Osteocyte (in vitro differentiated cells): ENCODE data around the gene C11orf24. TPM values are rescaled to one million over a fixed set of nuclear protein-coding genes. Genes with fewer than 3 reads are reported as not detected.

Experiments used
- DNase-seq: peaks from one replicate; pipeline ENCODE4 v3.0.0; 2021; ENCODE audit warnings: mixed read lengths; ENCODE audit not compliant: unreplicated experiment; ENCODE audit errors: extremely low spot score
- H3K27ac Mint-ChIP-seq: one replicate; pipeline ENCODE4 v1.8.0; 2021; ENCODE audit warnings: mild to moderate bottlenecking, mixed read lengths; ENCODE audit not compliant: unreplicated experiment
- H3K27me3 Mint-ChIP-seq: one replicate; pipeline ENCODE4 v1.8.0; 2021; ENCODE audit warnings: mixed read lengths; ENCODE audit not compliant: unreplicated experiment
- H3K36me3 Mint-ChIP-seq: one replicate; pipeline ENCODE4 v1.8.0; 2021; ENCODE audit warnings: mixed read lengths; ENCODE audit not compliant: unreplicated experiment
- H3K4me1 Mint-ChIP-seq: one replicate; pipeline ENCODE4 v1.8.0; 2021; ENCODE audit warnings: mixed read lengths; ENCODE audit not compliant: unreplicated experiment
- H3K4me3 Mint-ChIP-seq: one replicate; pipeline ENCODE4 v1.8.0; 2021; ENCODE audit warnings: mild to moderate bottlenecking, moderate library complexity, mixed read lengths; ENCODE audit not compliant: unreplicated experiment
- H3K9me3 Mint-ChIP-seq: one replicate; pipeline ENCODE4 v1.8.0; 2021; ENCODE audit warnings: mixed read lengths; ENCODE audit not compliant: unreplicated experiment
- CTCF ChIP-seq: fragments of 200-600 bp; sonication (generic); IDR thresholded peaks from 2 replicates; pipeline ENCODE4 v1.5.0; 2021; ENCODE audit warnings: antibody characterized with exemption, mild to moderate bottlenecking, moderate library complexity
- total RNA-seq: library from RNA; stranded (reverse); gene quantifications from 2 replicates; pipeline ENCODE4 v1.2.1, GENCODE V29; 2021

Gene C11orf24
- total RNA-seq, 1 donor from 2014 or later: 80.9 TPM

GRCh38 chr11:68231621-68232020 is 40.2 kb downstream of the C11orf24 start:
- no peak for DNase-seq
- no peaks in the 10 kb centered on the region for H3K4me1 Mint-ChIP-seq
- no peak overlapping the region for H3K27ac Mint-ChIP-seq
- H3K9me3 Mint-ChIP-seq: no peaks in the 10 kb centered on the region
- peaks cover 24% of the 10 kb centered on the region for H3K27me3 Mint-ChIP-seq
- no peak overlapping the region for H3K4me3 Mint-ChIP-seq
- H3K36me3 Mint-ChIP-seq: no peaks in the 10 kb centered on the region
- no peak for TF ChIP-seq CTCF

GRCh38 chr11:68229601-68230000 is 42.2 kb downstream of the C11orf24 start:
- Mint-ChIP-seq H3K27ac (no peak overlapping the region), H3K36me3 (no peaks in the 10 kb centered on the region), H3K4me3 (no peak overlapping the region), H3K27me3 (peaks cover 13% of the 10 kb centered on the region), H3K4me1 (no peaks in the 10 kb centered on the region), H3K9me3 (peaks cover 4% of the 10 kb centered on the region)
- no peak for TF ChIP-seq CTCF
- no peak for DNase-seq

- no peaks in the 10 kb centered on the region for H3K36me3 Mint-ChIP-seq
- H3K27ac Mint-ChIP-seq: no peak overlapping the region
- peaks cover 4% of the 10 kb centered on the region for H3K9me3 Mint-ChIP-seq
- no peak overlapping the region for H3K4me3 Mint-ChIP-seq
- no peak for TF ChIP-seq CTCF
- H3K27me3 Mint-ChIP-seq: peaks cover 6% of the 10 kb centered on the region
- H3K4me1 Mint-ChIP-seq: no peaks in the 10 kb centered on the region
- no peak for DNase-seq
Observed at GRCh38 chr11:68226421-68226820, 45.4 kb downstream of the C11orf24 start.

GRCh38 chr11:68224606-68225005 is 47.2 kb downstream of the C11orf24 start:
- TF ChIP-seq CTCF: no peak
- H3K4me3 Mint-ChIP-seq: no peak overlapping the region
- no peak for DNase-seq
- no peaks in the 10 kb centered on the region for H3K4me1 Mint-ChIP-seq
- H3K9me3 Mint-ChIP-seq: peaks cover 4% of the 10 kb centered on the region
- peaks cover 8% of the 10 kb centered on the region for H3K27me3 Mint-ChIP-seq
- no peak overlapping the region for H3K27ac Mint-ChIP-seq
- no peaks in the 10 kb centered on the region for H3K36me3 Mint-ChIP-seq

- H3K36me3 Mint-ChIP-seq: no peaks in the 10 kb centered on the region
- no peak for TF ChIP-seq CTCF
- H3K4me1 Mint-ChIP-seq: no peaks in the 10 kb centered on the region
- DNase-seq: no peak
- no peak overlapping the region for H3K4me3 Mint-ChIP-seq
- no peak overlapping the region for H3K27ac Mint-ChIP-seq
- peaks cover 4% of the 10 kb centered on the region for H3K9me3 Mint-ChIP-seq
- H3K27me3 Mint-ChIP-seq: peaks cover 10% of the 10 kb centered on the region
Observed at GRCh38 chr11:68223275-68223674, 48.5 kb downstream of the C11orf24 start.
